H1 (cell line): ENCODE measurements around the gene CDC5L. TPM values are rescaled to one million over a fixed set of nuclear protein-coding genes. Genes with fewer than 3 reads are reported as not detected.

Experiments used
- CTCF ChIA-PET: fragments of 300-600 bp; sonication (Branson Sonifier 250); formaldehyde crosslinking; loops from one replicate; lab custom pipeline; 2021; ENCODE audit not compliant: partially characterized antibody; lab: Charles Lee
- POLR2A ChIA-PET: fragments of 300-600 bp; sonication (Branson Sonifier 250); formaldehyde crosslinking; loops from one replicate; lab custom pipeline; 2021; ENCODE audit warnings: inconsistent platforms; ENCODE audit not compliant: partially characterized antibody; lab: Charles Lee
- DNase-seq, 2 experiments: peaks; one replicate each; pipeline versions ENCODE4 v3.0.0 to v3.0.0-alpha.2; 2010 to 2022; ENCODE audit warnings: low spot score in 2 of 2, low read depth in 1 of 2, mixed read lengths in 1 of 2
- FAIRE-seq: peaks from 2 replicates; lab custom pipeline; 2011; peaks lifted over from hg19 to GRCh38; lab: Jason Lieb, UNC
- H2AFZ ChIP-seq: 2 replicates; pipeline ENCODE4 v1.8.1; 2012; ENCODE audit warnings: low read length, inconsistent platforms
- H2AK5ac ChIP-seq: 2 replicates; pipeline ENCODE4 v1.6.1; 2013; ENCODE audit warnings: low read depth, low read length
- H2BK120ac ChIP-seq: replicated peaks from 2 replicates; pipeline ENCODE3; 2013; ENCODE audit warnings: low read depth, low read length, inconsistent platforms
- H2BK12ac ChIP-seq: 2 replicates; pipeline ENCODE4 v1.6.1; 2013; ENCODE audit warnings: low read depth, low read length
- H2BK15ac ChIP-seq: 2 replicates; pipeline ENCODE4 v1.6.1; 2013; ENCODE audit warnings: low read length
- H2BK20ac ChIP-seq: 2 replicates; pipeline ENCODE4 v1.6.1; 2013; ENCODE audit warnings: low read length
- H2BK5ac ChIP-seq: 2 replicates; pipeline ENCODE4 v1.6.1; 2013; ENCODE audit warnings: low read depth, low read length
- H3K14ac ChIP-seq: 2 replicates; pipeline ENCODE4 v1.6.1; 2013; ENCODE audit warnings: inconsistent platforms; ENCODE audit not compliant: insufficient read length
- H3K18ac ChIP-seq: 2 replicates; pipeline ENCODE4 v1.6.1; 2013; ENCODE audit warnings: low read length; ENCODE audit errors: extremely low read depth
- H3K23ac ChIP-seq: 2 replicates; pipeline ENCODE4 v1.6.1; 2013; ENCODE audit warnings: inconsistent platforms; ENCODE audit not compliant: insufficient read length
- H3K23me2 ChIP-seq: 2 replicates; pipeline ENCODE4 v1.6.1; 2013; ENCODE audit warnings: low read depth, low read length
- H3K27ac ChIP-seq: 2 replicates; pipeline ENCODE4 v1.6.1; 2011; ENCODE audit warnings: low read depth, low read length, inconsistent platforms
- H3K27me3 ChIP-seq, 4 experiments: replicated peaks in 1 of 4; 1 replicate in 1 of 4; 2 replicates in 3 of 4; pipeline versions ENCODE4 v1.6.1 to v1.8.1; 2011 to 2013; ENCODE audit warnings: low read length in 3 of 4, mild to moderate bottlenecking in 3 of 4, inconsistent platforms in 2 of 4, mixed read lengths in 2 of 4, moderate library complexity in 1 of 4; ENCODE audit not compliant: control insufficient read depth in 3 of 4, insufficient read depth in 3 of 4; ENCODE audit errors: extremely low read depth in 1 of 4
- H3K36me3 ChIP-seq, 4 experiments: 2 replicates each; pipeline versions ENCODE4 v1.6.1 to v1.8.1; 2011 to 2013; ENCODE audit warnings: mild to moderate bottlenecking in 4 of 4, low read length in 3 of 4, moderate library complexity in 2 of 4, control low read depth in 1 of 4, inconsistent platforms in 1 of 4; ENCODE audit not compliant: insufficient read depth in 4 of 4, control insufficient read depth in 2 of 4
- H3K4ac ChIP-seq: replicated peaks from 2 replicates; pipeline ENCODE3; 2013; ENCODE audit warnings: low read length, low read depth, mixed read lengths, inconsistent platforms; ENCODE audit not compliant: insufficient read length
- H3K4me1 ChIP-seq, 4 experiments: replicated peaks in 1 of 4; 1 replicate in 1 of 4; 2 replicates in 3 of 4; pipeline versions ENCODE4 v1.6.1 to v1.8.1; 2011 to 2013; ENCODE audit warnings: low read length in 3 of 4, inconsistent platforms in 2 of 4, mixed read lengths in 1 of 4; ENCODE audit not compliant: insufficient read depth in 4 of 4, control insufficient read depth in 3 of 4
- H3K4me2 ChIP-seq, 2 experiments: 2 replicates each; pipeline versions ENCODE4 v1.6.1 to v1.8.1; 2011 to 2013; ENCODE audit warnings: low read depth in 2 of 2, low read length in 2 of 2, control low read depth in 1 of 2, inconsistent platforms in 1 of 2, mild to moderate bottlenecking in 1 of 2; ENCODE audit not compliant: insufficient read depth in 1 of 2
- H3K4me3 ChIP-seq, 4 experiments: fragments of 200-600, 300-600 bp in 1 of 4; sonication (generic), shearing (Covaris generic), sonication (Bioruptor Twin) in 1 of 4; 2 replicates each; pipeline versions ENCODE4 v1.5.1 to v1.8.1; 2011 to 2016; ENCODE audit warnings: low read length in 4 of 4, low read depth in 3 of 4, control low read depth in 2 of 4, inconsistent platforms in 2 of 4, mild to moderate bottlenecking in 2 of 4, mixed read lengths in 1 of 4, moderate library complexity in 1 of 4; ENCODE audit not compliant: insufficient read depth in 2 of 4; ENCODE audit errors: extremely low read depth in 1 of 4
- H3K56ac ChIP-seq: replicated peaks from 2 replicates; pipeline ENCODE3; 2013; ENCODE audit warnings: low read depth, mild to moderate bottlenecking, mixed read lengths, low read length, inconsistent platforms; ENCODE audit not compliant: insufficient read length
- H3K79me1 ChIP-seq: 2 replicates; pipeline ENCODE4 v1.6.1; 2013; ENCODE audit warnings: low read depth, low read length, control low read depth
- H3K79me2 ChIP-seq, 2 experiments: 2 replicates each; pipeline versions ENCODE4 v1.6.1 to v1.8.1; 2012 to 2013; ENCODE audit warnings: low read length in 2 of 2, mild to moderate bottlenecking in 2 of 2, inconsistent platforms in 1 of 2; ENCODE audit not compliant: insufficient read depth in 2 of 2, control insufficient read depth in 1 of 2
- H3K9ac ChIP-seq, 4 experiments: replicated peaks in 1 of 4; 1 replicate in 1 of 4; 2 replicates in 3 of 4; pipeline versions ENCODE4 v1.6.1 to v1.8.1; 2011 to 2013; ENCODE audit warnings: low read depth in 3 of 4, low read length in 3 of 4, control low read depth in 2 of 4, mild to moderate bottlenecking in 2 of 4, moderate library complexity in 2 of 4, inconsistent platforms in 1 of 4; ENCODE audit errors: extremely low read depth in 1 of 4
- H3K9me3 ChIP-seq, 2 experiments: 2 replicates each; pipeline versions ENCODE4 v1.6.1 to v1.8.1; 2012 to 2013; ENCODE audit warnings: mild to moderate bottlenecking in 2 of 2, moderate library complexity in 2 of 2, control low read depth in 1 of 2, inconsistent platforms in 1 of 2, low read depth in 1 of 2, low read length in 1 of 2, mixed read lengths in 1 of 2; ENCODE audit not compliant: insufficient read depth in 2 of 2
- H4K20me1 ChIP-seq, 2 experiments: replicated peaks in 1 of 2; 2 replicates each; pipeline versions ENCODE3 to v1.8.1; 2011 to 2013; ENCODE audit warnings: inconsistent platforms in 2 of 2, low read length in 2 of 2, mild to moderate bottlenecking in 1 of 2; ENCODE audit not compliant: insufficient read depth in 2 of 2, control insufficient read depth in 1 of 2
- H4K5ac ChIP-seq: 2 replicates; pipeline ENCODE4 v1.6.1; 2013; ENCODE audit warnings: low read length, low read depth, mixed read lengths, inconsistent platforms; ENCODE audit not compliant: insufficient read length
- H4K8ac ChIP-seq: 2 replicates; pipeline ENCODE4 v1.8.0; 2013; ENCODE audit warnings: mild to moderate bottlenecking, moderate library complexity, low read length, inconsistent platforms; ENCODE audit not compliant: insufficient read depth; ENCODE audit errors: extremely low read depth
- H4K91ac ChIP-seq: replicated peaks from 2 replicates; pipeline ENCODE3; 2013; ENCODE audit warnings: low read length, mixed read lengths, inconsistent platforms; ENCODE audit not compliant: insufficient read length
- BACH1 ChIP-seq: IDR thresholded peaks from 2 replicates; pipeline ENCODE4 v1.6.1; 2012; ENCODE audit warnings: low read length, improper control_type of control experiment
- SAP30 ChIP-seq: fragments of 300-600 bp; sonication (generic); IDR thresholded peaks from 2 replicates; pipeline ENCODE4 v1.7.1; 2012; ENCODE audit warnings: low read length, moderate library complexity, mild to moderate bottlenecking, inconsistent platforms; ENCODE audit not compliant: insufficient read depth, insufficient replicate concordance
- TCF12 ChIP-seq: IDR thresholded peaks from 2 replicates; pipeline ENCODE4 v1.6.1; 2011; ENCODE audit warnings: low read depth, mild to moderate bottlenecking, low read length
- WGBS, 2 experiments: shearing (Covaris generic) in 1 of 2; methylation state at CpG; one replicate each; pipeline versions ENCODE4 v1.1.6 to v1.1.7; 2013 to 2015; ENCODE audit warnings: low lambda C conversion rate in 2 of 2, mixed read lengths in 2 of 2, inconsistent platforms in 1 of 2, low coverage in 1 of 2, missing lambda C conversion rate in 1 of 2; ENCODE audit not compliant: insufficient replicate concordance in 2 of 2, insufficient coverage in 1 of 2, insufficient read length in 1 of 2; ENCODE audit errors: extremely low coverage in 1 of 2, missing lambda C conversion rate in 1 of 2; 5-methylcytosine and 5-hydroxymethylcytosine counted together
- polyA plus RNA-seq, 7 experiments: library from polyadenylated mRNA; depleted of rRNA in 3 of 7; stranded (reverse) in 5 of 7; unstranded in 2 of 7; fragments of >200 nt in 5 of 7; fragments of 200-250 nt in 2 of 7; gene quantifications; 1 replicate in 5 of 7; 2 replicates in 1 of 7; 4 replicates in 1 of 7; pipeline versions ENCODE4 v1.2.1 to v1.2.3, GENCODE V29; 2011 to 2013; ENCODE audit warnings: missing spikeins in 2 of 7, mixed read lengths in 2 of 7
- total RNA-seq: library from RNA; stranded (reverse); fragmentation: NEBNext Ultra II Directional; extraction: Animal tissue kit (Norgen Biotek cat#: 25700); gene quantifications from 2 replicates; pipeline ENCODE4 v1.2.1, GENCODE V29; 2021

CDC5L gene
- total and polyA plus RNA-seq, 2 of the 8 experiments (the other 6 are each of a cell fraction or from before 2014, with no cell fraction given) = 8.4 to 32.8 TPM

- Histone ChIP-seq H4K20me1 (no peaks in the 10 kb centered on the region), H3K23ac (no peak overlapping the region), H2AK5ac (no peak overlapping the region), H4K8ac (no peak overlapping the region), H2BK120ac (no peak overlapping the region), H2BK12ac (no peak overlapping the region), H3K27ac (no peak overlapping the region), H3K9ac (no peak overlapping the region), H3K14ac (no peak overlapping the region), H3K56ac (no peak overlapping the region), H3K4me3 (no peak overlapping the region), H2AFZ (no peak overlapping the region), H3K79me1 (no peaks in the 10 kb centered on the region), H4K5ac (no peak overlapping the region), H2BK5ac (no peak overlapping the region), H3K4me2 (no peak overlapping the region), H3K27me3 (no peaks in the 10 kb centered on the region), H2BK15ac (no peak overlapping the region), H3K4me1 (no peaks in the 10 kb centered on the region), H3K4ac (no peak overlapping the region), H4K91ac (no peak overlapping the region), H2BK20ac (no peak overlapping the region), H3K9me3 (no peaks in the 10 kb centered on the region), H3K23me2 (no peaks in the 10 kb centered on the region), H3K36me3 (peaks cover 0 to 27% (median 8%) of the 10 kb centered on the region in 4 experiments; a peak in 4 of 8 replicates), H3K79me2 (0 out of 4 replicates have a peak, but pooled peaks cover 0 to 6% of the 10 kb centered on the region in 2 experiments), H3K18ac (no peak overlapping the region)
- WGBS, 2 experiments = 90% methylated on average over 1 of the region's 1 CpG; no CpG with 5 or more reads in 1 of the 2 experiments
- TF ChIP-seq TCF12 (no peak), SAP30 (no peak), BACH1 (no peak)
- CTCF ChIA-PET = interaction anchor here (1.0 to 1.9 kb wide), 2 partner anchors 12 to 24 kb away, joined by 3 to 9 read pairs; no protein-coding TSS in a partner anchor
- POLR2A ChIA-PET = no interaction called here
- FAIRE-seq (no peak), DNase-seq (no peak)
These were observed 45.2 kb downstream of the CDC5L start for GRCh38 chr6:44432726-44433125.
